Parathyroid adenoma (tissue), 2 donors: Measurements from ENCODE around the gene CNST.
"Not testable (repeated sequence)": the region's sequence is repeated elsewhere in the genome, so short reads cannot be mapped to it uniquely, and the experiment has no call there.

Experiments
- H2AFZ ChIP-seq: fragments of 300-600 bp; sonication (generic); one replicate; pipeline ENCODE4 v1.7.0; 2017; ENCODE audit warnings: antibody characterized with exemption, mild to moderate bottlenecking
- H3K27ac ChIP-seq: fragments of 300-600 bp; sonication (generic); one replicate; pipeline ENCODE4 v1.7.0; 2017
- H3K27me3 ChIP-seq: fragments of 300-600 bp; sonication (generic); one replicate; pipeline ENCODE4 v1.7.0; 2017; ENCODE audit warnings: low read length; ENCODE audit not compliant: control insufficient read depth, insufficient read depth
- H3K36me3 ChIP-seq: fragments of 300-600 bp; sonication (generic); one replicate; pipeline ENCODE4 v1.7.0; 2017; ENCODE audit warnings: low read length; ENCODE audit not compliant: control insufficient read depth, insufficient read depth
- H3K4me1 ChIP-seq: fragments of 300-600 bp; sonication (generic); one replicate; pipeline ENCODE4 v1.7.0; 2017; ENCODE audit warnings: control low read depth
- H3K4me2 ChIP-seq: fragments of 300-600 bp; sonication (generic); one replicate; pipeline ENCODE4 v1.7.0; 2017; ENCODE audit warnings: low read length
- H3K4me3 ChIP-seq: fragments of 300-600 bp; sonication (generic); one replicate; pipeline ENCODE4 v1.7.0; 2017; ENCODE audit warnings: low read depth, low read length
- H3K79me2 ChIP-seq: fragments of 300-600 bp; sonication (generic); one replicate; pipeline ENCODE4 v1.7.0; 2017; ENCODE audit warnings: control low read depth
- H3K9ac ChIP-seq: fragments of 300-600 bp; sonication (generic); one replicate; pipeline ENCODE4 v1.7.0; 2017; ENCODE audit warnings: mild to moderate bottlenecking
- H3K9me3 ChIP-seq: fragments of 300-600 bp; sonication (generic); one replicate; pipeline ENCODE4 v1.7.0; 2017; ENCODE audit warnings: low read length; ENCODE audit not compliant: control insufficient read depth
- TF ChIP-seq, protein P1 (sequence below): fragments of 300-600 bp; sonication (generic); IDR thresholded peaks from one replicate; pipeline ENCODE4 v1.7.0; 2017; ENCODE audit warnings: antibody characterized with exemption, mild to moderate bottlenecking
- donor health status: primary hyperparathyroidism.

CNST gene

DNA sequence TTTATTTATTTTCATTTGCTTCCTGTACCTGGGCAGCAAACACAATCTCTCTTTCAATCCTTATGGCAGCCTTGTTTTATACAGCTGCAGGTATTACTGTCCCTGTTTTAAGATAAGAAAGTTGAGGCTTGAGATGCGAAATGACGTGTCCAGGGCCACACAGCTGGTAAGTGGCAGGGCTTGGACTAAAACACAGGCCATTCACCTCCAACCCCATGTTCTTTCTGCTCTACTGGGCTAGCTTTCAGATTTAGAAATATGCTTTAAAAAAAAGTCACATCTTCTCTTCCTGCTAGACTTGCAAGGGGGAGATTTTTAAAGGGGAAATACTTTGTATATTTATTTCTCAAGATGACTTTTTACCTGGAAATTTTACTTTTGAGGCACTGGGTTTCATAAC, 62.8 kb downstream of the CNST start:
- Histone ChIP-seq H3K9me3 (no peaks in the 10 kb centered on the region), H3K79me2 (no peaks in the 10 kb centered on the region), H2AFZ (no peak overlapping the region), H3K4me2 (no peak overlapping the region), H3K36me3 (no peaks in the 10 kb centered on the region), H3K9ac (no peak overlapping the region), H3K4me1 (no peaks in the 10 kb centered on the region), H3K27ac (no peak overlapping the region), H3K27me3 (no peaks in the 10 kb centered on the region), H3K4me3 (no peak overlapping the region)
- TF ChIP-seq, protein P1, sequence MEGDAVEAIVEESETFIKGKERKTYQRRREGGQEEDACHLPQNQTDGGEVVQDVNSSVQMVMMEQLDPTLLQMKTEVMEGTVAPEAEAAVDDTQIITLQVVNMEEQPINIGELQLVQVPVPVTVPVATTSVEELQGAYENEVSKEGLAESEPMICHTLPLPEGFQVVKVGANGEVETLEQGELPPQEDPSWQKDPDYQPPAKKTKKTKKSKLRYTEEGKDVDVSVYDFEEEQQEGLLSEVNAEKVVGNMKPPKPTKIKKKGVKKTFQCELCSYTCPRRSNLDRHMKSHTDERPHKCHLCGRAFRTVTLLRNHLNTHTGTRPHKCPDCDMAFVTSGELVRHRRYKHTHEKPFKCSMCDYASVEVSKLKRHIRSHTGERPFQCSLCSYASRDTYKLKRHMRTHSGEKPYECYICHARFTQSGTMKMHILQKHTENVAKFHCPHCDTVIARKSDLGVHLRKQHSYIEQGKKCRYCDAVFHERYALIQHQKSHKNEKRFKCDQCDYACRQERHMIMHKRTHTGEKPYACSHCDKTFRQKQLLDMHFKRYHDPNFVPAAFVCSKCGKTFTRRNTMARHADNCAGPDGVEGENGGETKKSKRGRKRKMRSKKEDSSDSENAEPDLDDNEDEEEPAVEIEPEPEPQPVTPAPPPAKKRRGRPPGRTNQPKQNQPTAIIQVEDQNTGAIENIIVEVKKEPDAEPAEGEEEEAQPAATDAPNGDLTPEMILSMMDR, result no peak

DNA sequence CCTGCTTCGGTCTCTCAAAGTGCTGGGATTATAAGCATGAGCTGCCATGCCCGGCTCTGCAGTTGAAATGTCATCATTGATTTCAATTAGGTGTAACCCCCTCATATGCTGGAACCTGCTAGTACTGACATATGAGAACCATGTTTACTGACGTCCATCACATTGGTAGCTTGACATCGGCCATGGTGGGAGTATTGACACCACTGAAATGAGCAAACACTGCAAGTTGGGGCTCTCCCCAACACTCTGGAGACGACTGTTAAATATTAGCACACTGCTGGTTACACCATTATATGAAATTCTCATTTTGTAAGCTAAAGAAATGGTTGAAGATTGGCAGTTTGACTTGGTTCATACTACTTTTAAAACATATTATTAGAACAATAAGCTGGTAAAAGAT, 63.7 kb downstream of the CNST start:
- H3K79me2 ChIP-seq, result no peaks in the 10 kb centered on the region
- no peaks in the 10 kb centered on the region for H3K36me3 ChIP-seq
- TF ChIP-seq, protein P1, result no peak
- no peaks in the 10 kb centered on the region for H3K4me1 ChIP-seq
- no peaks in the 10 kb centered on the region for H3K9me3 ChIP-seq
- H3K27ac ChIP-seq, result no peak overlapping the region
- H3K4me2 ChIP-seq, result no peak overlapping the region
- H3K9ac ChIP-seq, result no peak overlapping the region
- H3K27me3 ChIP-seq, result no peaks in the 10 kb centered on the region
- H3K4me3 ChIP-seq, result no peak overlapping the region
- H2AFZ ChIP-seq, result no peak overlapping the region

- Histone ChIP-seq H2AFZ (no peak overlapping the region), H3K27me3 (no peaks in the 10 kb centered on the region), H3K36me3 (no peaks in the 10 kb centered on the region), H3K4me1 (no peaks in the 10 kb centered on the region), H3K27ac (no peak overlapping the region), H3K79me2 (no peaks in the 10 kb centered on the region), H3K4me3 (no peak overlapping the region), H3K4me2 (no peak overlapping the region), H3K9ac (no peak overlapping the region), H3K9me3 (no peaks in the 10 kb centered on the region)
- TF ChIP-seq, protein P1, result no peak
Observed at GRCh38 chr1:246631426-246631825, 65.2 kb downstream of the CNST start.

GRCh38 chr1:246632281-246633168, 66.3 kb downstream of the CNST start:
- no peak overlapping the region for H3K4me3 ChIP-seq

DNA sequence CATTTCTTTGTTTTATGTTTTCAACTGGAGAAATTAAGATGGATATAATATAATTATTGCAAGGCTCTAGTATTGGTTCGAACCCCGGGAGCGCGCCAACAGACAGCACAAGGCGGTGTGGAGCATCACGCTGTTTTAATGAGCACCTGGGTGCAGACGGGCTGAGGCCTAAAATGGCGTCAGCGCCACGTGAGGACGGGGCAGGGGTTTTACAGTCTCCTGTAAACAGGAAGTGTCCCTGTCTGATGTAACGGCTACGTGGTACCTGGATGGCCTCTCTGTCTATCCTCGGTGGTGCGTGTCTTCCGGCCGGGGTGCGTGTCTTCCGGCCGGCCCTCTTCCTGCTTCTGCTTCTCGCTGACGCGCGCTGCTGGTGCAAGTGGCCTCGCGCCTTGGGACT, 68.4 kb downstream of the CNST start:
- not testable (repeated sequence) for H3K36me3 ChIP-seq, H3K79me2 ChIP-seq, H3K9ac ChIP-seq, H3K9me3 ChIP-seq, H3K27me3 ChIP-seq, H3K4me2 ChIP-seq, H2AFZ ChIP-seq, H3K27ac ChIP-seq, H3K4me1 ChIP-seq, H3K4me3 ChIP-seq

More at GRCh38 chr1:246632281-246633168, 66.3 kb downstream of the CNST start:
- no peaks in the 10 kb centered on the region for H3K9me3 ChIP-seq
- no peak overlapping the region for H3K27ac ChIP-seq
- H3K79me2 ChIP-seq, result peaks cover 2% of the 10 kb centered on the region
- no peak overlapping the region for H3K9ac ChIP-seq
- no peaks in the 10 kb centered on the region for H3K4me1 ChIP-seq
- no peak overlapping the region for H3K4me2 ChIP-seq
- H2AFZ ChIP-seq, result no peak overlapping the region
- no peaks in the 10 kb centered on the region for H3K27me3 ChIP-seq
- TF ChIP-seq, protein P1, result no peak
- no peaks in the 10 kb centered on the region for H3K36me3 ChIP-seq
